GM21515 (cell line): ENCODE data around the gene HSPA4.

Experiments used
- ATAC-seq: cut with Tn5 transposase; IDR thresholded peaks from one replicate; pipeline ENCODE4 v1.9.1; 2021; ENCODE audit not compliant: unreplicated experiment

Gene HSPA4

DNA sequence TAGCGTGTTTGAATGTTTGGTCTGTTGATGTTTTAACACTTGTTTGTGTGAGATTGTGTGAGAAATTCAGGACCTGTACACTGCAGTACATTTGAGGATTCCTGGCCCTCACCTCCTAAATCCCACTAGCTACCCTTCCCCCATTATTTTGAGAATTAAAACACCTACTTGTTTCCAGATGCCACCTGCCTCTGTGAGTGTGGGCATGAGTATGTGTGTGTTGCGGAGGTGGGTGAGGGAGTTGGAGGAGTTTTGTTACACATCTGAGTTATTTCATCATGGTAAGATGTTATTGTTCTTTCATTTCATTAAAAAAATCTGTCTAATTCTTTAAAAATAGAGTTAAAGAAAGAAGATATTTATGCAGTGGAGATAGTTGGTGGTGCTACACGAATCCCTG, 36.3 kb downstream of the HSPA4 start:
- ATAC-seq: no peak

DNA sequence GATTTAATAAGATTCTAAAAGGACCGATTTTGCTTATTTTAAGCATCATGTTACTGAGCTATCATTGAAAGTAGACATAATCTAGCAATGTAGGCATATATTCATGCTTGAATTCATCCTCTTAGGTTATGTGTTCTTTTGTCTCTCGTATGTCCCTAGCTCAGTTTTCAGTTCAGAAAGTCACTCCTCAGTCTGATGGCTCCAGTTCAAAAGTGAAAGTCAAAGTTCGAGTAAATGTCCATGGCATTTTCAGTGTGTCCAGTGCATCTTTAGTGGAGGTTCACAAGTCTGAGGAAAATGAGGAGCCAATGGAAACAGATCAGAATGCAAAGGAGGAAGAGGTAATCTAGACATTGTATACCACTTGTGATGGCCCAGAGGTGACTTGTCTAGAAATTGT, 39.2 kb downstream of the HSPA4 start:
- no peak for ATAC-seq

DNA sequence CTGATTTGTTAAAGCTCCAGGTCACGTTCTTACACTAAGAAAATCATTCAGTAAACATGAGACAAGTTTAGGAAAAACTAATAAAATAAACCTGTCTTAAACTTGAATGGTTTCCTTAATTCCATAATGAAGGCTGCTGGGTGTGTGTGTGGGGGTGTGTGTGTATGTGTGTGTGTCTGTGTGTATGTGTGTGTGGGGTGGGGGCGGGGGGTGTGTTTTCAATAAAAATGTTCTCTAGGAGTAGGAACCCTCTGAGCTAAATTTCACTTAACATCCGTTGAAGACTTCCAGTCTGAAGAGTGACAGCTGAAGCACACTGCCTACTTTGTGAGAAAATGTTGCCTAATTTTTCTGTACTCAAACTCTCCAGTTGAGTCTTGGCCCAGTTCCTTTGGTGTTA, 54.5 kb downstream of the HSPA4 start:
- ATAC-seq: no peak

DNA sequence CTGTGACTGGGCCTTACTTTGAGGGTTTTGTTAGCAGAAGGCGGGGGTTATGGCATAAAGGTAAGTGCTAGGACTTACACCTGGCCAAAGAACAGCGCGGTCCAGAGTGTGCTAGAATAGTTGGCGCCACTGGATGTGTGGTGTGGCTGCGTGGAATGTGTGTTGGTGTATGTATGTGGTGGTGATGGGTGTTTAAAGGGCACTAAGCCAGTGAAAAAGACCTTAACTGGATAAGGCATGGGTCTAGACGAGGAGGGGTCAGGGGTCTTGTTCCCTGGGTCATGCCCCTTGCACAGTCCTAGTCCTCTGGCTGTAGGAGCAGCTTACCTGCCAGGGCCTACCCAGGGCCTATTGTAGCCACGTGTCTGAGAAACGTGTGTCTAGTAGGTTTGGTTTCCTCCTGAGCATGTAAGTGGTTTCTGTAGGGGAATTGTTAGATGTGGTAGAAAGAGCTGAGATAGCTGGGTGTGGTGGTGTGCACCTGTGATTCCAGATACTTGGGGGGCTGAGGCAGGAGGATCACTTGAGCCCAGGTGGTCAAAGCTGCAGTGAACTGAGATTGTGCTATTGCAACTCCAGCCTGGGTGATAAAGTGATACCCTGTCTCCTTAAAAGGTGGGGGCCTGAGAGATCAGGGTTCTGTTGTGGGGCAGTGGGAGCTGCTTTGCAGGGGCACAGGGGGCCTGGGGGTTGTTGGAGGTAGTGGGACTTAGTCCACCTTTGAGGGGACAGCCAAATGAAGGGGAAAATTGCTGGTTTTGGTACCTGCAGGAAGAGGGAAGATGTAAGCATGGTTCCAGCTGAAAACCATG, 55.2 kb downstream of the HSPA4 start:
- ATAC-seq: no peak

DNA sequence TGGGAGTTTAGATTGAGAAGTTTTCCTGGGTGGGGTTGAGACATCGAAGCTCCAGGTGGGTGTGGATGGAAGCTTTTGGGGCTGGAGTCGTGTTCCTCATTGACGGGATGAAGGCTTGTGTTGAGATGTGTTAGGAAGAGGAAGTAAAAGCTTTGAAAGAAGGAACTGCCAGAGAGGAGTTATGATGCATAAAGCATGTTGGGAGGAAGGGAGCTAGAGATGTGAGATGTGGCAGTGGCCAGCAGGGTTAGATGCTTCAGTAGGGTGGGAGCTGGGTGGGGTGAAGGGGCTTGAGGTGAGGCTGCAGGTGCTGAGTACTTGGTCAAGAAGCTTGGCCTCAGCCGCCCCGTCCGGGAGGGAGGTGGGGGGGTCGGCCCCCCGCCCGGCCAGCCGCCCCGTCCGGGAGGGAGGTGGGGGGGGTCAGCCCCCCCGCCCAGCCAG, 56.7 kb downstream of the HSPA4 start:
- ATAC-seq: no peak

DNA sequence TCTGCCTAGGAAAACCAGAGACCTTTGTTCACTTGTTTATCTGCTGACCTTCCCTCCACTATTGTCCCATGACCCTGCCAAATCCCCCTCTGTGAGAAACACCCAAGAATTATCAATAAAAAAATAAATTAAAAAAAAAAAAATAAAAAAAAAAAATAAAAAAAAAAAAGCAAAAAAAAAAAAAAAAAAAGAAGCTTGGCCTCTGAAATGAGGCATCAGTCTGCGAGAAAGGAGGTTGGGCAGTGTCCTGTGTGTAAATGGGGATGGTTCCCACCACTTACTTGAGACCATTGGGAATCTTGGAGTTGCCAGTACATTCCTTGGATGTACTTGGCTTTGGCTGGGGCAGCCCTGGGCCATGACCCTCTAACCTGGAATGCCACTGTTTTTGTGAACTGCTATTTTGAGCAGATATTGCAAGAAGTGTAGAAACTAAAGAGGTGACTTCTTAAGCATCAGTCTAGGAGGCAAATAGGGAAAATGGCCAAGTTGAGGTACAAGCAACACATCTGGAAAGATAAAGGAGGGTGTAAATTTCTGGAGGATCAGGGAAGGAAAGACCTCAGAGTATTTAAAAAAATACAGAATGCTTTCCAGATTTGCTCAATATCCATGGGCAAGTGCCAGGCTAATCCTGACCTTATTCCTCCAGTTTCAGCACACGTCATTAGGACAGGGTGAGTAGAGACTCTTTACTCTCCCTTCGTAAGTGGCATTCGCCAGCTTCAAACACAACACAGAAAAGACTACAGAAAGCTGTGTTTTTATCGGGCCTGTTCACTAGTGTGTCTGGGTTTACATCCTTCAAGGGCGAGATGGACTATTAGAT, 58.1 kb downstream of the HSPA4 start:
- no peak for ATAC-seq

DNA sequence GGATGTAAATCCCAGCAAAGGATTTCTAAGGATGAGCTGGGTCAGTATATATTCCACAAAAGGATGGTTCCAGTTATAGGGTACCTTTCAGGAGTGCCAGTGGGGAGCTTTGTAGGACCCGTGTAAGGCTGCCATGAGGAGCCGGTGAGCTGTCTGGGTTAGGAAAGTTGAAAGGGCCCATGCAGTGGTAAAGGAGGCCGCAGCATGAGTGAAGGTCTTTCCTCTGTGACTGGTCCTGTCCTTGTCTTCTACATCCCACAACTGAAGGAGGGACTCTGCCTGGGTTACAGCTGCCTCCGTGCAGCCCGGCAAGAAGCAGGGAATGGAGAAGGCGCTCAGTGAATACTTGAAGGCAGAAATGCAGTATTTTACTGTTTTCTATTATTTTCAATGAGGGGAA, 58.9 kb downstream of the HSPA4 start:
- ATAC-seq: no peak

DNA sequence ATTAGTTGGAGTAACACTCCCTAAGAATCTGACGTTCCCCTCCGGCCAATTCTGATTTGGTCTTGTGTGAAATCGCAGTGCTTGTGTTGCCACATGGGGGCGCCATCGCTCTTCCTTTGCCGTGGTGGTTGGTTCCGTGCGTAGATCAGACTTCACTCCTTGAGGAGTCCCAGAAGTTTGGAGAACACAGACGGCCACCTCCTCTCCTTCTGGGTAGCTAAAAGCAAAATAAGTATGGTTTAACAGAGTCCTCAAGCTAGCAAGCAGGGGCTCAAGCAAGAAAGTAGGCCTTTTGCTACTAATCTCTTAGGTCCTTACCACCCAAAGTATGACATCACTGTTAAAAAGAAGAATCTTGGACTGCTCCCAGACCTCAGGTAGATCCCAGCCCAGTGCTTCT, 59.5 kb downstream of the HSPA4 start:
- no peak for ATAC-seq

DNA sequence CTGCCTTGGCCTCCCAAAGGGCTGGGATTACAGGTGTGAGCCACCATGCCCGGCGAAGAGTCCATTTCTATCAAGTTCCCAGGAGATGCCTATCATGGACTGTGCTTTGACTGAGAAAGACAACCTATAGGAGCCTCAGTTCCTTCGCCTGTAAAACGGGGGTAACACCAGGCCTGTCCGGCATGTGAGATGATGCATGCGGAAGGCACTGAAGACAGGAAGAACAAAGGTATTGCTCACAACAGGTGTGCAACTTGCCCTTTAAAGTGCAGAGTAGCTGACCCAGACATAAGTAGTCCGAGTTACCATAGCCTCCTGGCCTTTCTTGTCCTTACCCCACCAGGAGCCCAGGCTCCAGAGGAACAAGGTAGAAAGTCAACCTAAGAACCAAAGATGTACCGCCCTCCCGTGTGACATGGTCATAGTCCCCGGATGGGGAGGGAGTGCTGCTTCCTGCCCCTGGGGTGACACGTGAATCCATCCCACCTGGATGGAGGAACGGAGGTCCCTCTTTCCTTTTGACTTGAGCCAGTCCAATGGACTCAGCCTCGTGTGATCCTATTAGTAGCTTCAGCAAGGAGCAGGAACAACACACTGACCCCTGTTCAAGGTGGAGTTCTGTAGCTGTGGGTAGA, 60.3 kb downstream of the HSPA4 start:
- ATAC-seq: no peak

DNA sequence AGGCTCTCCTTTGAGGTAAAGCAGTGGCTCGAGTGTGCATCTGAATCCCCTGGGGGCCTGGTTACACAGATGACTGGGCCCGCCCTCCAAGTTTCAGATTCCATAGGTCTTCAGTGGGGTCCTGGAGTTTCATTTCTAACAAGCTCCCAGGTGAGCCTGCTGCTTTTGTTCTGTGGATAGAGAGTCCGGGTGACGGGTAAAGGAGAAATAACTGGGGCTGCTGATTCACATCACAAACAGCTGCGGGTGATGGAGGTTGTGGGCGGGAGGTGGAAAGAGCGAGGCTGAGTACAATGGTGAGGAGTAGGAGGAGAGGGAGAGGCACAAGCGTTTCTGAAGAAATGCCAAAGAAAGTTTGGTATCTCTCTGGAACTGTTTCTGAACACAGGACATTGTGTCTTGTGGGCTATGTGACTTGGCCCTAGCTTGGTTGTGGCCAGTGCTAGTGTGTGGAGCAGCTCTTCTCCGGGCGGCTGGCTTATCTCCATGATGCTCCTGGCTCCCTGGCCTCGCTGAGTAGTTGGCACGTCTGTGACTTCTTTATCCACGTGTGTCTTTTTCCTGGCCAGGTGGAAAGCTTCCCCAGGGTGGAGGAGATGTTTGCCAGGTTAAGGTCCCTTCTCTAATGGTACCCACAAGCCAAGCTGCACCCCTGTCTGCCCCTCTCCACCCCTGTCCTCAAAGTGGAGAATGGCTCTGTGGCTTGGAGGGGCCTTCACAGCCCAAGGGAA, 61.7 kb downstream of the HSPA4 start:
- ATAC-seq: no peak

DNA sequence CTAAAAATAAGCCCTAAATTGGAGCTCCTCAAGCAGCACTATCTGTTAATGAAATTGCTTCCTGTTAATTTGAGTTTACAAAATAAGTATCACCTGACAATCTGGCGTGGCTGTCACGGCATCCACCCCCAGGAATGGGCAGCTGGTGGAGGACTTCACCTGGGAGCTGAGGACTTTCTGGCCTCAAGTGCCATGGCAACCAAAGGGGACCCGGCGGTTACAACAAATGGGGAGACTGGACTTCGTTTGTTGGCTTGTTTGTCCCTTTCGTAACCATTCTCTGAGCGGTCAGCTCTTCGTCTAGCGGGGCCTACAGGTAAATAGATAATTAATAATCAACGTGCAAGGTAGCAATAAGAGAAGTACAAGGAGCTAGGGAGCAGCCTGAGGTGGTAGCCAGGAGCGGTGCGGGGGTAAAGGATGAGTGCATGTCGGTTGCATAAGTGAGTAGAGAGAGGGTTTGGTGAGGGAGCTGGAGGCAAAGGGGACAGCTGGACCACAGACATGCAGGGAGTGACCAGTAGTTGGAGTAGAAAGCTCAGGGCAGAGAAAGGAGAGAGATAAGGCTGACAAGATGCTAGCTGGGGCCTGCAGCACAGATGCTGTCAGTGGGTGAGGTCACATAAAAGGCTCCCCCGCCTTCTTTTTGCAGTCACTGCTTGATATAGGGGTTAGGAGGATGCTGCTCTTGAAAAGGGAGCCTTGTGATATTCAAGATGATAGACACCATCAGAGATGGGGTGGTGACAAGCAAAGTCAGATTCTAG, 62.5 kb downstream of the HSPA4 start:
- ATAC-seq: no peak

DNA sequence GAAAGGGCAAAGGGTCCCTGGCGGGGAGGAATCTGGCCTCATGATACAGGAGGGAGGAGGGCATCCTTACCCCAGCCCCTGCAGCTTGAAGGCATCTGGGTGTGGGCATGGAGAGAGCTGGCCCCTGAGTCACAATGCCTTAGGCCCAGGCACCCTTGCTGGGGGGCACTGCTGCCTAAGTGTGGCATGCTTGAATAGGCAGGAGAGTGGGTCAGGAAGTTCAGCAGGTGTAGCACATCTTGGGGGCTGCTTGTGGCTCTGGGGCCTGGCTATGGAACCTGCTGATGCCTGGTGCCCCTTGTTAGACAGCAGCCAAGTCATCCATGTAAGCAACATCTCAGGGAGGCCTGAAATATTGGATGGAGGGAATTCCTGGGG, 63.1 kb downstream of the HSPA4 start:
- ATAC-seq: no peak

DNA sequence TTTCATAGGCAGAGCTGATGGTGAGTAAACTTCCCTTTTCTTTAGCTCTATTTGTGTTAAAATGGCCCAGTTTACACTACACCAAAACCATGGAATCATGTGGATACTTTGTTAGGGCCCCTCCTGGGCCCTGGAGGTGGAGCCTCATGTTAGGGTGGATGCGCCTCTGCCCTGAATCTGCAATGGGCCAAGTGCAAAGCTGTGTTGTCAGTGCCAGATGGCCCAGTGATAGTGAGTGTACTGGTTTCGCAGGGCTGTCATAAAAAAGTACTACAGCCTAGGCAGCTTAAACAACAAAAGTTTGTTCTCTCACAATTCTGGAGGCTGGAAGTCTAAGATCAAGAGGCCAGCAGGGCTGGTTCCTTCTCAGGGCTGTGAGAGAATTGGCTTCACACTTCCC, 64.8 kb downstream of the HSPA4 start:
- ATAC-seq: no peak

DNA sequence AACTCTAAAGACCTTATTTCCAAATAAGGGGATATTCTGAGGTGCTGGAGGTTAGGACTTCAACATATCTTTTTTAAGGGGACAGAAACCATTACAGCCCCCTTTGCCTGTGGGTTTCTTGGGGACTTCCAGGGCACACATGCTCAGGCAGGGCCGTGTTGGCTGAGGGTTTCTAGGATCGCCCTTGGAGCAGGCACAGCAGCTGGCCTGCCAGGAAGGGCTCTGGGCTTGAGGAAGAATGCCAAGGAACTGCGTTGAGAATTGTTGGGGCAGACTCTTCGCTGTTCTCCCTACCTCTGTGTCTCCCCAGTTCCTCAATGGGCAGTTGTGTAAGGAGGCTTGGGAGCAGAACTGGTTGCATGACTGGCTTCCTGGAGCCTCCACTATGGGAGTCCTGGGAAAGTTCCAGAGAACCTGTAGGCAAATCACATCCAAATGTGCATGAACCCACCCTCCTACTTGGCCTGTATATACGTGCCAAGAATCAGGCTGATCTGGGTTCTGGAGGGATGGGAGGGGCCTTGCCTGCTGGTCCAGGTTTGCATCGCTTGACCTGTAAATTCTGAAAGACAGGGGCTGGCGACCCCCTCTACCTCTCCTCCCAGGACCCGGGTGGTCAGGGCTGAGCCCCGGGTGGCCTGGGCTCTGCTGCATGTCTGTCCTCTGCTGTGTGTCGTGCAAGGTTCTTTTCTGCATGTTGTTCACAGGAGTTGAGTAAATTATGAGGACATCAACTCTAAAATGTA, 65.5 kb downstream of the HSPA4 start:
- no peak for ATAC-seq

DNA sequence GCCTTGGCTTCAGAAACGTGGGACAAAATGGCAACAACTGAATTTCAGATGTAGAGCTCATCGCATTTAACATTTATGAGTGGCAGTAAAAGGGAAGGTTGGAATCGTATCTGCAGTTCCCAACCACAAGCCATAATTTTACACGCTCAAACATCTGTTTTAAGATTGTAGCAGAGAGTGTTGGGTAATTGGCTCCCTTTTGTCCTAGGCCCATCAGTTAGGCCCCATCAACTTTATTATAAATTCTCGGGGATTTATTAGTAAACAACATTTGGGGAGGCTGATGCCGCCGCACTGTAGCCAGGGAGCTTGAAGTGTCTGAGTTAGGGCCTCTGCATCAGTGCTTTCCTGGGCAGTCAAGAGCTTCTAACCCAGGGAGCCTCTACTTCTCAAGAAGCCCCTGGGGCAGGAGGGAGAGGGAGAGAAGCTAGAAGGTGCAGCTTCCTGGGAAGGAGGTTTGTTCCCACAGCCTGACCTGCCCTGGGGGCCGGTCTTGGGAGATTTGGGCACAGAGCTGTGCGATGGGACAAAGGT, 66.2 kb downstream of the HSPA4 start:
- ATAC-seq: no peak

DNA sequence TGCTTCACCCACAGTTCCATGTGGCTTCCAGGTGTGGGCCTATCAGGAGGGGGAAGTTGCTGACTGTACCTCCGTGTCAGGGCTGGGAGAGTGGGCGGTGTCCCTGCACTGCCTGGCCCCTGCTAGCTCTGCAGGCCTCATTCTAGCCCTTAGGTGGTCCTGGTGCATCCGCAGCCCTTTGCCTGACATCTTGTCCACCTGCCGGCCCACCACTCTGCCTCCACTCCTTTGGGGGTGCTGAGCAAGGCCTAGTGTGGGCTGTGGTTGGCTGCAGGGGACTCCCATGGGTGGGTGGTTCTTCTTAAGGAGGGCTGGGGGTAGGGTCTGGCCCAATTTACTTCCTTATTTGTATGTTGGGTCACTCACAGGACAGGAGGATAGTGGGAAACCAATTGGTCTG, 66.9 kb downstream of the HSPA4 start:
- no peak for ATAC-seq

DNA sequence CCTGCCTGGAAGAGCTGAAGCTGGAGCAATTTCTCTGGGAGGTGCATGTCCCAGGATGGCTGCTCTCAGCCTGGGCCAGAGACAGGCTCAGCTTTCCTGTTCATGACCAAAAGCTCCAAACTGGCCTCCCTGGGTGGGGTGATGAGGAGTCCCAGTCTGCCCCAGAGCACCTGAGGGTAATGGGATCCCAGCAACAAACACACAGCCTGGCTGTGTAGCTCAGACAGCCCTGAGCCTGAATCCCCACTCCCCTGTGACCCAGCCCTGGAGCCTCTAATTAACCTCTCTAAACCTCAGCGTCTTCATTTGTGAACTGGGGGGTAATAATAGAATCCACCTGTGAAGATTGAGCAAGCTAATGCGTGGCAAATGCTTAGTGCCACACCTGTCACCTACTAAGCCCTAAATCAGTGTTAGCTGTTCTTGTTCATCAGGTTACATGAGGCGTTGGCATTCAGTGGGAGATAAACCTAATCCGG, 67.5 kb downstream of the HSPA4 start:
- ATAC-seq: no peak

DNA sequence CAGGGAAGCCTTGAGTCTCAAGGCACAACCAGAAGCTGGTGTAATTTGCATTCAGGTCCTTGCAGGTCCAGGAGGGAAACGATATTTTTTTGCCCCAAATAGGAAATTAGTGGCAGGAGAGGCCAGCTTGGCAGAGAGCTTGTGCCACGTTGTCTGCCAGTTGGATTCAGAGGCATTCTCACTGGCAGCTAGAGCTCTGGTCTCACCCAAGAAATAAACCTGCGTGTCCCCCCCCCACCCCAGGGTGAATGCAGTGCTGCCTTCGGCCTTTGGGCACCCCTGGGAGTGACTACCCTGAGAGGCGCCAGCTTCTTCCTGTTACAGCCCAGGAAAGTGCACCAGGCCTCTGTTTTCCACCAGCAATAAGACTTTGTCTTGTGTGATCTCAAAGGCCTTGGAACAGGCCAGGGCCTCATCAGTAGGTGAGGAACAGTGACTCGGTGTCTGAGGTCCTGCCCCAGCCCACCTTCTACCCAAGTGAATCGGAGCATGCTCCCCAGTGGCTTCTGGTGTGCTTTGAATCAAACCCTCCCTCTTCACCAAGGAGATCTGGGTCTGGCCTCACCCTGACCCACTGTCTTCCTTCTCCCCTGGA, 68.4 kb downstream of the HSPA4 start:
- no peak for ATAC-seq

DNA sequence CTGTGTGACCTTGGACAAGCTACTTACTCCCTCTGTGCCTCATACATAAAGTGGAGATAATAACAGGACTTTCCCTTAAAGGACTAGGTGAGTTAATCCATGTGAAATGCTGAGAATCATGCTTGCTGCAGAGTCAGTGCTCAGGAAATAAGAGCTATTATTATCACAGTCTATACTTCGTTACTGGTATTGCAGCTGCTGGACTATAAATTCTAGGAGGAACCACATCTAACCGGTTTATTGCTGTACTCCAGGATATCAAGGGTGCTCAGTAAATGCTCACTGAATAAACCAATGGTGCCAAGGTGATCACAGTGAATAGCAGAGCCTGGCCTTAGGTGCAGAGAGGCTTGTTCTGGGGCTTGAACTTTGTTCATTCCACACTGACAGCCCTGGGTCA, 69.3 kb downstream of the HSPA4 start:
- ATAC-seq: no peak
